ENCODE results near the gene C10orf62. TPM values are rescaled to one million over a fixed set of nuclear protein-coding genes. Genes with fewer than 3 reads are reported as not detected.
"Not testable (repeated sequence)": the region's sequence is repeated elsewhere in the genome, so short reads cannot be mapped to it uniquely, and the experiment has no call there.

The C10orf62 gene
- total RNA-seq, 1 experiment from 2014 or later = not detected

DNA sequence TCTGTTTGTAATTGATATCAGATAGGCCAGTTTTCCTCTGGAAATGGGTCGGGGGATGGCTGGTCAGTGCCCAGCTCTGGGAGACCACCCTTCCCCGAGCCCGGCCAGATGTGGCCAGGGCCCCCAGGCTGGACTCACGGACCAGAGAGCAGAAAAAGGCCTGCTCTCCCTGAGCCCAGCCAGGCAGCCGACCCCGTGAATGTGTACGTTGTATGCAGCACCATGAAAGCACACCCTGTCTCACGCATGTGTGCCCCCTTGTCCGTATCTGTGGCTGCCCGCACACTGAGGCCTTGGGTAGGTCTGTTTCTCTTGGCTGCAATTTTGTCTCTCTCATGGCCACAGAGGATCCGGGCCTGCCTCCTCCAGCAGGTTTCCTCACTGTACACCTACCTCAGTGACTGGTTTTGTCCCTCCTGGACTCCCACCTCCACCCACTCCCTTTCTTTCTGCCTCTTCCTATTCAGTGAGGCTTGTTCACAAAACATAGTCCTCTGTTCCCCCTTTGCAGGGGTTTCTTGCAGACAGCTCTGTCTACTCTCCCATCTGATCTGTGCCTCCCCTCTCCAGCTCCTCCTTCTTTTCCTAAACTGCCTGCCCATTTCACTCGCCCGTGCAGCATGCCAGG is 40.6 kb upstream of the C10orf62 start:
- H3K79me2 ChIP-seq (ENCODE audit: low read length) = no peaks in the 10 kb centered on the region
- no peak overlapping the region for H3K27ac ChIP-seq (ENCODE audit: low read length)
- H3K27me3 ChIP-seq (ENCODE audit: low read length) = no peaks in the 10 kb centered on the region
- no peak overlapping the region for H3K4me3 ChIP-seq (ENCODE audit: low read length)
- H4K20me1 ChIP-seq (ENCODE audit: insufficient read depth, low read depth, low read length) = no peaks in the 10 kb centered on the region
- DNase-seq = no peak
- no peaks in the 10 kb centered on the region for H3K4me1 ChIP-seq (ENCODE audit: low read length)
- H3K9me2 ChIP-seq (replicated peaks; ENCODE audit: insufficient read depth, low read length) = no peaks in the 10 kb centered on the region
- H3K36me3 ChIP-seq (ENCODE audit: insufficient read depth, low read length) = no peaks in the 10 kb centered on the region
- H3K9me3 ChIP-seq (ENCODE audit: low read length) = no peaks in the 10 kb centered on the region
- no peak overlapping the region for H3K4me2 ChIP-seq (ENCODE audit: low read depth, low read length, poor library complexity, severe bottlenecking)
- H2AFZ ChIP-seq (ENCODE audit: low read length) = no peak overlapping the region
- no peak overlapping the region for H3K9ac ChIP-seq (ENCODE audit: low read length)

DNA sequence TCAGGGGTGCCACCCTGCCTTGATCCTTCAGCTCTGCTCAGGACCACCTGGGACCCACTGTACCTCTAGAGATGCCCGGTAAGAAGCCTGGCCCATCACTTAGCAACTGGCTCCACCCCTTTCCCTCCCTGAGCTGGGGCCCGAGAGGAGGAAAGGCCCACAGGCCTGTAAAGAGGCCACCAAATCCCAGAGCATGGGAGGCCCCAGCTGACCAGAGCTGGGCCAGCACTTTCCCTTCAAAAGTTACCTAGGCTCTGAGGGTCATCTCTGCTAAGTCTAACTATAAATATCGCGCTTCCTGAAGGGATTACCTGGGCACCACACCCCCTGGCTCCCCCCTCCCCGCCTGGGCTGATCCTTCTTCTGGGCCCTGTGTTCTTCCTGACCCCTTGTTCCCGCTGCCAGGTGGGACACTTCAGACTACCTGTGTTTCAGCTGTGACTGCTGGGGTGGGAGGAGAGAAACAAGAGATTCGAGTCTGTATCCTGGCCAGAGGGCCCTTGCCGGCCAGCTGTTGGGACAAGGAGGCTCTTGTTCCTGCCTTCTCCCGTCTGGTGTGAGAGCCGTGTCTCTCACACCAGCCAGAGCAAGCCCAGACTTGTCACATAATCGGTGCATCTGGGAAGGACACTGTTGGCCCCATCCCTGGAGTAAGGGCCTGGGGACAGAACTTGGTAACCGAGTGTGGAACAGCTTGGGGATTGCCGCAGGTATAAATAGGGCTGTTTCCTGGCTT is 39.8 kb upstream of the C10orf62 start:
- Histone ChIP-seq H3K9ac (ENCODE audit: low read length) (no peak overlapping the region), H3K4me2 (ENCODE audit: low read depth, low read length, poor library complexity, severe bottlenecking) (no peak overlapping the region)

DNA sequence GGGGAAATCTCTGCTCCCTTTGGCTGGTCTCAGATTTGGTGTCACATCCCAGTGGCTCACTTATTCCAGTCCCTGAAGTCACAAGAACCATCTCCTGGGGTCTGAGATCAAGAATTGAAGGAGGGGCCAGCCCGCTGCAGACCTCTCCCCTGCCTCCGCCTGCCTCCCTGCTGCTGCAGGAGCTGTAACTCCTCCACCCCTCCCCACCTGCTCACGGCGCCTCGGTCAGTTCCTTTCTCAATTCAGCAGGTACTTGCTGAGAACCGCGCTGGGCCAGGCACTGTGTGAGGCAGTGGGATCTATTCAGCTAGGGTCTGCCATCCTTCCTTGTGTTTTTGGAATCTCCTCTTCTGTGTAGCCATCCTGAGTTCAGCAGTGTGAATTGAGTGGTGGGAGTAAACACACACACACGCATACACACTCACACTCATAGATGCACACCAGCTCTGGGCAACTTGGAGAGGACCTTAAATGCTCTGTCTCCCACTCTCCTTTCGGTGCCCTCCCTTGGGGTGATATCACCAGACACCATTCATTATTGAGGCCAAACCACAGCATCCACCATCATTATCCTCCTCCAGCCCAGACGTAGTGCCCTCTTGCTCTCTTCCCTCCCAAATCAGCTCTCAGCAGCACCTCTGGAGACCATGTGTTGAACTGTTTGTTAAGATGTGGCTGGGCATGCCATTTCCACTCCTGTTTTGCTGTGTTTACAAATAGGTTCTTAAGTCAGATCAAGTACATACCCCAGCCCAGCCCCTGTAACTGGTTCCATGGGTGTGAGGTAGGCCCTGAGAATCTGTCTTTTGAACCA is 39.0 kb upstream of the C10orf62 start:
- DNase-seq = no peak
- Histone ChIP-seq H3K27ac (ENCODE audit: low read length) (no peak overlapping the region), H3K4me2 (ENCODE audit: low read depth, low read length, poor library complexity, severe bottlenecking) (no peak overlapping the region), H2AFZ (ENCODE audit: low read length) (no peak overlapping the region), H3K9me3 (ENCODE audit: low read length) (no peaks in the 10 kb centered on the region), H3K79me2 (ENCODE audit: low read length) (no peaks in the 10 kb centered on the region), H3K4me1 (ENCODE audit: low read length) (no peaks in the 10 kb centered on the region), H3K9ac (ENCODE audit: low read length) (no peak overlapping the region), H3K4me3 (ENCODE audit: low read length) (no peak overlapping the region), H3K36me3 (ENCODE audit: insufficient read depth, low read length) (no peaks in the 10 kb centered on the region), H3K9me2 (replicated peaks; ENCODE audit: insufficient read depth, low read length) (no peaks in the 10 kb centered on the region), H3K27me3 (ENCODE audit: low read length) (no peaks in the 10 kb centered on the region), H4K20me1 (ENCODE audit: insufficient read depth, low read depth, low read length) (no peaks in the 10 kb centered on the region)

More for the DNA sequence above, 39.8 kb upstream of the C10orf62 start:
- Histone ChIP-seq H3K27me3 (ENCODE audit: low read length) (no peaks in the 10 kb centered on the region), H3K9me3 (ENCODE audit: low read length) (no peaks in the 10 kb centered on the region), H3K9me2 (replicated peaks; ENCODE audit: insufficient read depth, low read length) (no peaks in the 10 kb centered on the region), H3K4me3 (ENCODE audit: low read length) (no peak overlapping the region), H3K4me1 (ENCODE audit: low read length) (no peaks in the 10 kb centered on the region), H3K36me3 (ENCODE audit: insufficient read depth, low read length) (no peaks in the 10 kb centered on the region), H3K27ac (ENCODE audit: low read length) (no peak overlapping the region), H2AFZ (ENCODE audit: low read length) (no peak overlapping the region), H4K20me1 (ENCODE audit: insufficient read depth, low read depth, low read length) (no peaks in the 10 kb centered on the region), H3K79me2 (ENCODE audit: low read length) (no peaks in the 10 kb centered on the region)
- no peak for DNase-seq

DNA sequence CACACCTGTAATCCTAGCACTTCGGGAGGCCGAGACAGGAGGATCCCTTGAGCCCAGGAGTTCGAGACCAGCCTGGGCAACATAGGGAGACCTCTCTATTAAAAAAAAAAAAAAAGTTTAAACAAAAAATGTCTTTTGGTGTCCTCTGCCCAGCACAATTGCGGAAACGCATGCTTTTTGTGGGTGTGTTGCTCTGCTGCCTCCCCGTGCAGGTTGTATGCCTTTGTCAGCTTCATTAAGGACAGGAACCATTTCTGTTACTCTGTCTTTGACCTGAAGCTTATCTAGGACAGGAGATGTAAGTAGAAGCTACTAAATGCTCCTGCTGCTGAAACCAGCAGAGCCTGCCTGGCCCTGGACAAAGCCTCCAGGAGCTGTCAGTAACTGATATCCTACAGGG is 38.2 kb upstream of the C10orf62 start:
- Histone ChIP-seq H3K4me1 (ENCODE audit: low read length) (no peaks in the 10 kb centered on the region), H4K20me1 (ENCODE audit: insufficient read depth, low read depth, low read length) (no peaks in the 10 kb centered on the region), H3K9ac (ENCODE audit: low read length) (no peak overlapping the region), H3K4me3 (ENCODE audit: low read length) (no peak overlapping the region), H3K79me2 (ENCODE audit: low read length) (no peaks in the 10 kb centered on the region), H3K9me2 (replicated peaks; ENCODE audit: insufficient read depth, low read length) (no peaks in the 10 kb centered on the region), H3K27ac (ENCODE audit: low read length) (no peak overlapping the region), H2AFZ (ENCODE audit: low read length) (no peak overlapping the region), H3K27me3 (ENCODE audit: low read length) (no peaks in the 10 kb centered on the region), H3K36me3 (ENCODE audit: insufficient read depth, low read length) (no peaks in the 10 kb centered on the region), H3K9me3 (ENCODE audit: low read length) (no peaks in the 10 kb centered on the region), H3K4me2 (ENCODE audit: low read depth, low read length, poor library complexity, severe bottlenecking) (no peak overlapping the region)
- DNase-seq = no peak

DNA sequence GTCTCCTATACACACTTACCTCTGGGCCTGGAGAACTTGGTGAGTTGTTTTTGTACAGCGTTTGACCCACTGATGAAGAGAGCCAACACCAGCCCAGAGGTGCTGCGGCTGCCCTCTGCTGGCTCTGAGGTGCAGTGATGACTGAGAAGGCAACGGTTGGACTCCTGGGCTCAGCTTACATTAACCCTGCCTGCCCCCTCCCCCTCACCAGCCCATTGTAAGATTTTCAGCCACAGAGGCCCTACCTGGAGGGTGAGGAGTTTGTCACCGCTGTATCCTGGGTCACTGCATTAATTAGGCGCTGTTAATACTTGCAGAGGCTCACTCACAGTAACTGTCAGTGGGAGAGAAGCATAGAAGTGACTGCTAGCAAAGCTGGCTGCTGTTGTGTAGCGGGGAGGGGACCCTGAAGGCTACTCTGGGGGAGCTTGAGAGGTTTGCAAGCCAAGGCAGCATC is 35.9 kb upstream of the C10orf62 start:
- Histone ChIP-seq H3K9me3 (ENCODE audit: low read length) (no peaks in the 10 kb centered on the region), H3K4me3 (ENCODE audit: low read length) (no peak overlapping the region), H4K20me1 (ENCODE audit: insufficient read depth, low read depth, low read length) (no peaks in the 10 kb centered on the region), H3K27me3 (ENCODE audit: low read length) (no peaks in the 10 kb centered on the region), H3K9me2 (replicated peaks; ENCODE audit: insufficient read depth, low read length) (no peaks in the 10 kb centered on the region), H3K4me1 (ENCODE audit: low read length) (no peaks in the 10 kb centered on the region), H3K79me2 (ENCODE audit: low read length) (no peaks in the 10 kb centered on the region), H3K36me3 (ENCODE audit: insufficient read depth, low read length) (no peaks in the 10 kb centered on the region), H3K4me2 (ENCODE audit: low read depth, low read length, poor library complexity, severe bottlenecking) (no peak overlapping the region), H3K27ac (ENCODE audit: low read length) (no peak overlapping the region), H3K9ac (ENCODE audit: low read length) (no peak overlapping the region), H2AFZ (ENCODE audit: low read length) (no peak overlapping the region)
- DNase-seq = peak; percentile 71

DNA sequence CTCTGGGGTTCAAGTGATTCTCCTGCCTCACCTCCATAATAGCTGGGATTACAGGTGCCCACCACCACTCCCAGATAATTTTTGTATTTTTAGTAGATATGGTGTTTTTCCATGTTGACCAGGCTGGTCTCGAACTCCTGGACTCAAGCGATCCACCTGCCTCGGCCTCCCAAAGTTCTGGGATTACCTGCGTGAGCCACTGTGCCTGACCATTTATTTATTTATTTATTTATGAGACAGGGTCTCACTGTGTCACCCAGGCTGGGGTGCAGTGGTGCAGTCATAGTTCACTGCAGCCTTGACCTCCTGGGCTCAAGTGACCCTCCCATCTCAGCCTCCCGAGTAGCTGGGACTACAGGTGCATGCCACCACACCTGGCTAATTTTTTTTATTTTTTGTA is 35.2 kb upstream of the C10orf62 start:
- H3K4me1 ChIP-seq (ENCODE audit: low read length); H3K9ac ChIP-seq (ENCODE audit: low read length); H3K4me2 ChIP-seq (ENCODE audit: low read depth, low read length, poor library complexity, severe bottlenecking); H3K4me3 ChIP-seq (ENCODE audit: low read length); H3K9me2 ChIP-seq (replicated peaks; ENCODE audit: insufficient read depth, low read length); DNase-seq; H3K36me3 ChIP-seq (ENCODE audit: insufficient read depth, low read length); H3K27ac ChIP-seq (ENCODE audit: low read length); H3K79me2 ChIP-seq (ENCODE audit: low read length); H2AFZ ChIP-seq (ENCODE audit: low read length); H3K9me3 ChIP-seq (ENCODE audit: low read length); H4K20me1 ChIP-seq (ENCODE audit: insufficient read depth, low read depth, low read length); H3K27me3 ChIP-seq (ENCODE audit: low read length): not testable (repeated sequence)

DNA sequence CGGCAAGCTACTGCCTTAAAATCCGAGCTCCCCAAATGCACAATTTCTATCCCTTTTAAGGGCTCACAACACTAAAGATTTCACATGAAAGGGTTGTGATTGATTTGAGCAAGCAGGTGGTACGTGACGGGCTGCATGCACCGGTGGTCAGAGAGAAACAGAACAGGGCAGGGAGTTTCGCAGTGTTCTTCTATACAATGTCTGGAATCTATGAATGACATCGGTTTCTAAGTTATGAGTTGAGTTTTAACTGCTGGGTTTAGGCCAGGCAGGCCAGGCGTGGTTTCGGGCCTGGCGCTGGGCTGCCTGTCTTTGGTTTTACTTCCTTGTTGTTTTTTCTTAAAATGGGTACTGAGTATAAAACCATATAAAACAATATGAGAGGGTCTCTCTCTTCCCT is 34.0 kb upstream of the C10orf62 start:
- DNase-seq = not testable (repeated sequence)

DNA sequence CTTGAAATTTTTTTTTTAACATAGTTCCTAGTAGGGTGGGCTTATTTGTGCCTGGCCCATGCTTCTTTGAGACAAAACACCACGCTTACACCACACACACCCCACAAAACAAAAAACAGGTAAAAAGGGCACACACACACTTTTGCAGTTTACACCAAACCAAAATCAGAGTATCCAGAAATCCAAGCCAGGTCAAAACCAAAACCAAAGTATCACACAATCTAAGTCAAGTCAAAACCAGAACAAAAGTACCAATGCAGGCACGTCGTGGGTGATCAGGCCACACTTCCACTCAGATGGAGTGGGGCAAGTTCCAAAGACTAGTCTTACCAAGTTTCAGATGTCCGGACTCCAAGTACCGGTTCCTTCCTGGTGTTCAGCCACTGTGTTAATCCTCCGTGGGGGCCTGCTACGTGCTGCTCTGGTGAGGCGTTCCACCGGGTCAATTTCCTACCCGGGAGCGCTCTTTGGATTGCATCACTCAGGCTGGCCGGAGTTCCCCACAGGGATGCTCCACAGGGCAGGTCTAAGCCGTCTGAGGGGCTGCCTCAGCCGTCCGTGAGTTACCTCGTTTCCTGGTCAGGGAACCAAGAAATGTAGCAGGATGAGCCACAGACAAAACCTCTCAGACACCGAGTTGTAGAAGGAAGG is 28.7 kb upstream of the C10orf62 start:
- not testable (repeated sequence) for H3K4me2 ChIP-seq (ENCODE audit: low read depth, low read length, poor library complexity, severe bottlenecking); H3K79me2 ChIP-seq (ENCODE audit: low read length); H3K36me3 ChIP-seq (ENCODE audit: insufficient read depth, low read length); H4K20me1 ChIP-seq (ENCODE audit: insufficient read depth, low read depth, low read length); H3K9ac ChIP-seq (ENCODE audit: low read length); H3K9me3 ChIP-seq (ENCODE audit: low read length); H3K27me3 ChIP-seq (ENCODE audit: low read length); H3K9me2 ChIP-seq (replicated peaks; ENCODE audit: insufficient read depth, low read length); H3K4me3 ChIP-seq (ENCODE audit: low read length); H3K4me1 ChIP-seq (ENCODE audit: low read length); H2AFZ ChIP-seq (ENCODE audit: low read length); H3K27ac ChIP-seq (ENCODE audit: low read length); DNase-seq

More for the DNA sequence above, 34.0 kb upstream of the C10orf62 start:
- not testable (repeated sequence) for H2AFZ ChIP-seq (ENCODE audit: low read length); H3K9me2 ChIP-seq (replicated peaks; ENCODE audit: insufficient read depth, low read length); H4K20me1 ChIP-seq (ENCODE audit: insufficient read depth, low read depth, low read length); H3K9me3 ChIP-seq (ENCODE audit: low read length); H3K4me1 ChIP-seq (ENCODE audit: low read length); H3K4me2 ChIP-seq (ENCODE audit: low read depth, low read length, poor library complexity, severe bottlenecking); H3K79me2 ChIP-seq (ENCODE audit: low read length); H3K27me3 ChIP-seq (ENCODE audit: low read length); H3K36me3 ChIP-seq (ENCODE audit: insufficient read depth, low read length); H3K4me3 ChIP-seq (ENCODE audit: low read length); H3K27ac ChIP-seq (ENCODE audit: low read length); H3K9ac ChIP-seq (ENCODE audit: low read length)
